Esophagus squamous epithelium (tissue), 4 donors: ENCODE measurements around the gene KLF7.

Source experiments
- CTCF ChIP-seq, 6 experiments: fragments of 450-650 bp in 4 of 6; fragments of 200-600 bp in 2 of 6; sonication (generic) in 2 of 6; IDR thresholded peaks; one replicate each; pipeline ENCODE4 v1.5.1; 2016 to 2019; ENCODE audit warnings: antibody characterized with exemption in 6 of 6, mild to moderate bottlenecking in 4 of 6, moderate library complexity in 4 of 6
- POLR2A ChIP-seq, 4 donors: fragments of 450-650 bp; IDR thresholded peaks; one replicate each; pipeline ENCODE4 v1.6.1; 2017; ENCODE audit warnings: antibody characterized with exemption in 4 of 4, mild to moderate bottlenecking in 4 of 4, moderate library complexity in 3 of 4

GRCh38 chr2:207132019-207132418, 33.7 kb downstream of the KLF7 start:
- no peak for TF ChIP-seq CTCF (IDR thresholded peaks at IDR 0.05)
- no peak for TF ChIP-seq POLR2A (IDR thresholded peaks at IDR 0.05)
